ENCODE results near the gene KRTAP16-1.
"Not testable (repeated sequence)": the region's sequence is repeated elsewhere in the genome, so short reads cannot be mapped to it uniquely, and the experiment has no call there.

Gene KRTAP16-1

GRCh38 chr17:41308918-41309359 is at the start of gene KRTAP16-1:
Gene KRTAP16-1 (minus strand): TSS chr17:41309309. CDS start chr17:41309253, 56 bp downstream.
- no peak for DNase-seq (ENCODE audit: low spot score)

- no peak for DNase-seq (ENCODE audit: low spot score)
Observed at GRCh38 chr17:41354536-41354935, 45.4 kb upstream of the KRTAP16-1 start.

GRCh38 chr17:41352597-41353366 is 43.7 kb upstream of the KRTAP16-1 start:
- no peak for DNase-seq (ENCODE audit: low spot score)

DNA sequence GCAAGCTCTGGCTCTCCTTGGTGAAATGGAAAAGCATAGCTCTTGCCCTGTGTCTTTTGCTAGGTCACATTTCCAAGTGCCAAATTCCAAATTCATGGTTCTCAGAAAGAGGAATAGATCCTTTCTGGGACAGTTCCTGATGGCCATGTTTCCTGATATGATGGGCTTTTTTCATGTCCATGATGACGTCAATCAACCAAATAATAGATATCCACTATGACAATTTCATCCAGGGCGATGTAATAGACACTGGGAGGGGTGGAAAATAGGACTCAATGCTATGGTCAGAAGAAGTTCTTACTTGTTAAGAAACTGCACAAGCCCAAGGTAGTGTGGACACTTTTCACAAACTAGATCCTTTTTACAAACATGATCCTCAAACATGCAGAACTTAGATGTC is 42.1 kb upstream of the KRTAP16-1 start:
- DNase-seq (ENCODE audit: low spot score): no peak

DNA sequence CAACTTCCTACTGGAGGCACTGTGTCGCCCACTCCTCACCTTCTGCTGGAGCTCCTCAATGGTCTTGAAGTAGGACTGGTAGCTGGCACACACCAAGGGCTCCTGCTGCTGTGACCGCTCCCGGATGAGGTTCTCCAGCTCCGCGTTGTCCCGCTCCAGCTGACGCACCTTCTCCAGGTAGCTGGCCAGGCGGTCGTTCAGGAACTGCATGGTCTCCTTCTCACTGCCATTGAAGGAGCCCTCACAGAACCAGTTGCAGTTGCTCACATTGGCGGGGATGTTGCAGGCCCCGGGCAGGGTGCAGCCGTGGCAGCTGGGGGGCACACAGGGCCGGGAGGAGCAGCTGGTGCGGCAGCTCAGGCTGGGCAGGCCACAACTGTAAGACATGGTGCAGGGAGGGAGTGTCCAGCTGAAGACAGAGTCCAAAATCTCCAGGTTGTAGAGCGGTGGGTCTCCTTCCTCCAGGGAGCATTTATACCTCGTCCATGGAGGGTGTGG is 41.3 kb upstream of the KRTAP16-1 start, which contains the start of gene KRT33A:
Gene KRT33A, minus strand, starts transcription at position 448 of the 498 bp plus-strand sequence. Its CDS starts 61 bp downstream, at position 387.
- not testable (repeated sequence) for DNase-seq (ENCODE audit: low spot score)

- DNase-seq (ENCODE audit: low spot score): no peak
Observed at GRCh38 chr17:41347869-41348760, 39.0 kb upstream of the KRTAP16-1 start.

GRCh38 chr17:41346421-41346820 is 37.3 kb upstream of the KRTAP16-1 start:
- DNase-seq (ENCODE audit: low spot score): not testable (repeated sequence)

- peak; percentile 28 for DNase-seq (ENCODE audit: low spot score)
Observed at GRCh38 chr17:41345992-41346391, 36.9 kb upstream of the KRTAP16-1 start.

- DNase-seq (ENCODE audit: low spot score): no peak
Observed at GRCh38 chr17:41343029-41343428, 33.9 kb upstream of the KRTAP16-1 start.

DNA sequence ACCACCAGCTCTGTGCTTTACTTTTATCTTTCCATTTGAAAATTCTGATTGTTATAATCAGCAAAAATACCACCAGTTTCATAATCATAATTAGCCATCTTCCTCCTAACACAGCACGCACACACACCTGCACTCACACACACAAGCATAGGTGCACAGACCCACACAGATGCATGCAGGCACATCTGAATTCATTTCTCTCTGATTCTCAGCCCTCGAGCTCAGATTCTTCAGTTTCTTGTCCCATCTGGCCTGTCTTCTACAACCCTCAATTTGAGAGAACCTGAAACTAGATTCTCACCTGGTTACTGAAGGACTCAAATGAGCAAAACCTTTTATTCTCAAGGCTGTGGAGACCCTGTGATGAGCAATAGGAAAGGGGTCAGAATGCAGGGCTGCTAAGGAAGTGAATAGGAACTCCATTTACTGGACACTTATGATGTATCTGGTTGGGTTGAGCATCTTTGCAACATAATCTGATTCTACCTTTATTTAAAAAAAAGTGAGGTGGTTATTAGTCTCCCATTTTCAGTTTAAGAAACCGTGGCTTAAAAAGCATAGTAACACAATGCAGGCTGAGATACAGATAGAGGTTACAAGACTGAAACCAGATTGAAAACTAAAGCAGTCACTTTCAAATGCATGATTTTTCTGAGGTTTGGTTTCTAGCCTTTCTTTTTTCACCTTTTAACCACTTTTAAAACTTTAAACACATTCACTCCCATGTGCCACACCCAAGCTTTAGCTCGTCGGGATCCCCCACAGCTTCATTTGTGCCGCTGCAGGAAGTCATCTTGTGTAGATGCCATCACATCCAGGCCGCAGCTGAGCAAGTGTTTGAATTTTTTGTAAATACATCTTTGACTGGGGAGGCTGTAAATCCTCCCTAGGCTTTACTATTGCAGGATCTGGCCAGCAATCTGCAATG is 32.1 kb upstream of the KRTAP16-1 start:
- no peak for DNase-seq (ENCODE audit: low spot score)

DNA sequence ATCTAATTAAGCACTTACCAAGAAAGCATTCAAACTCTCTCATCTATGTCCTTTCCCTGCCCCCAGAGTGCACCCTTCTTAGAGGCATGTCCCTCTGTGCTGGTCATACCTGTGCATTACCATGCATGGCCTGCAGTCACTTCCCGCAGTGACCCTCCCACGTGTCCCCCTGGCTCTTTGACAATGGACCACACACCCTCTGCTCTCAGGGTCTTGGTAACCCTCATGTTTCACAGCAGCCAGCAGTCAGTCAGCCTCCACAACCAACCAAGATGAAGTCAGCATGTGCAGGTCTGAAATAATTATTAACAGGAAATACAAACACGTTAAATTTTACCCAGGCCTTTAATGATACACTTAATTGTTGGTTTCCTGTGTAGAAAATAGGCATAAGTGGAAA is 31.4 kb upstream of the KRTAP16-1 start:
- no peak for DNase-seq (ENCODE audit: low spot score)

- no peak for DNase-seq (ENCODE audit: low spot score)
Observed at GRCh38 chr17:41339571-41340172, 30.6 kb upstream of the KRTAP16-1 start.

DNA sequence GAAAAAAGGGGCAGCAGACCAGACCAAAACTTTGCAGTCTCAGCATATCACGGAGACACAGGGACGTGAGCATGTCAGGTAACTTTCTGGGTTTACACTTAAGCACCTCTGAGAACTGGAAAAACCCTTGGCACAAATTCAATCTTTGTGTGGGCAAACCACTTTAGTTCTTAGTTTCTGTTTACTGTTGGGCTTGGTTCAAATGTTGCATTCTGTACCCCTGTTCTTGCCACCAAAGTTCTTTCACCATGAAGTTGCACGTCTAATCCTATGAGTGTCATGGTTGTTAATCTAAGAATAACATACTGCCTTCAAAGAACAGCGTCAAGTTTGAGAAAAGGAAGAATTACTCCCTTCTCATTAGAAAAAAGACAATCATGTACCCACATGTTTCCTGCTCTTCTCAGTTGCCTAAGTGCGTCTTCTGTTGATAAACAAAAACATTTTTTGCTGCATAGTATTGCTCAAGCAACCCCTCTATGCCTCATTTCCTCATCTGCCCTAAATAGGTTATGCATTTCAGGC is 29.9 kb upstream of the KRTAP16-1 start:
- no peak for DNase-seq (ENCODE audit: low spot score)

DNA sequence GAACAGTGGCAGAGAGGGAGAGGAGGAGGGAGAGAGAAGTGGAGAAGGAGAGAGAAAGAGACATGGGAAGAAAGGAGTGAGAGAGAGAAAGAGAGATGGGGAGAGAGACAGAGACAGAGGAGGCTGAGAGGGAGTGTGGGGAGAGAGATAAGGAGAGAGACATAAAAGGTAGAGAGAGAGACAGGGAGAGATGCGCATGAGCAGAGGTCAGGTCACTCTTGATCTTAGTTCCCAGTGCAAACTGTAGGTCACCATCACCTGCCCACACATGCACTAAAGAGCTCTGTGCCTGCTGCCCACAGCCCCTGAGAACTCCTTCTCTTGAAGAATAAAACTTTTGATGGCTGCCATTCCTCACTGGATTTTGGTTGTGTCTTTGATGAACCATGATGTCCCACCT is 26.6 kb upstream of the KRTAP16-1 start:
- no peak for DNase-seq (ENCODE audit: low spot score)

DNA sequence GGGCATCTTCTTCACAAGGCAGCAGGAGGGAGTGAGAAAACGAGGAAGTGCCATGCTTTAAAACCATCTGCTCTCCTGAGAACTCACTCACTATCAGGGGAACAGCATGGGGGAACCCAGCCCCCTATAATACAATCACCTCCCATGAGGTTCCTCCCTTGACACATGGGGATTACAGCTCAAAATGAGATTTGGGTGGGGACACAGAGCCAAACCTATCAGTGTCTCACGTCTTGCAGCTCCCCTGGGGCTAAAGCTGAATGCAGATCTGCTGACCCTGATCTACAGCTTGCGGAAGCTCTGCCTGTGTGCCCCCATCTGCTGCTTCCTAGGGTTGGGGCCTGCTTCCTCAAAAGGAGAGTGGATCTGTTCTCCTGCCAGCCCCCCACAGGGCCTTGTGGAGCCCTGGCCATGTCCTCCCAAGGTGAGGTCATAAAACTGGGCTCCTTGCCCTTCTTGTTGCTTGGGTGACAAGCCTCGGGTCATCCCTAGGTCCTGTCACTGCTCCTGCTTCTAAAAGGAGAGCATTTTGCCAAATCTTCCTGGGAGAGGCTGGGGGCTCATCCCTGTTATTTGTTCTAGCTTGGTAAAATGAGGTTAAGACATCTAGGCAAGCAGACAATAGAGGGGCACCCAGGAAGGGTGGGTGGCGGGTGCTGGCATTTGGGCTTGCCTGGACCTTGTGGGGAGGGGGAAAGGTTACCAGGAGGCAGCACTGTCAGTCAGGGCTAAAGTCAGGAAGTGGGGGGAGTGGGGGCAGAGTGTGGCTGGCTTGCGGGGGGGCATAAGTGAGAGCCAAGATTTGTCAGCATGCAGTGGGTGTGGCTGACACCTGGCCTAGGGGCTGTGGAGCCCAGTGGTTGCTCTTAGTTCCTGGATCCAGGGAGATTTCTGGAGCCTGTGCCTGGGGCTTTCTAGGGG is 25.5 kb upstream of the KRTAP16-1 start:
- DNase-seq (ENCODE audit: low spot score): no peak

DNA sequence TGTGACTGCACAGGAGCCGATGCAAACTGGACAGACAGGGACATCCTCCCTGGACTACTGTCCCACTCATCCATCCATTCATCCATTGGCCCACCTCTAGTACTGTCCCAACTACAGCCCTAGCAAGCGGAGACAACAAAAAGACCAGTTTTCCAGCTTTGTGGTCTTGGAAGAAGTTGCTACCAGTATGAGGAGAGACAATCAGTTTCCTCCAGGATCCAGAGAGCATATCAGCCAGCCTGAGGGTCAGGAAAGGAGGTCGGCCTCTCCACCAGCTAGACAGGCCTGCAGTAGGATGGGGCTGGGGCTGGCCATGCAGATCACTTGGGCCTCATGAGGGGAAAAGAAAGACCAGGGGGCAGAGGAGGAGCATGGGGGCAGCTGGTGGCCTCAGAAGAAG is 24.7 kb upstream of the KRTAP16-1 start:
- DNase-seq (ENCODE audit: low spot score): no peak

GRCh38 chr17:41333098-41333497 is 24.0 kb upstream of the KRTAP16-1 start:
- DNase-seq (ENCODE audit: low spot score): no peak

DNA sequence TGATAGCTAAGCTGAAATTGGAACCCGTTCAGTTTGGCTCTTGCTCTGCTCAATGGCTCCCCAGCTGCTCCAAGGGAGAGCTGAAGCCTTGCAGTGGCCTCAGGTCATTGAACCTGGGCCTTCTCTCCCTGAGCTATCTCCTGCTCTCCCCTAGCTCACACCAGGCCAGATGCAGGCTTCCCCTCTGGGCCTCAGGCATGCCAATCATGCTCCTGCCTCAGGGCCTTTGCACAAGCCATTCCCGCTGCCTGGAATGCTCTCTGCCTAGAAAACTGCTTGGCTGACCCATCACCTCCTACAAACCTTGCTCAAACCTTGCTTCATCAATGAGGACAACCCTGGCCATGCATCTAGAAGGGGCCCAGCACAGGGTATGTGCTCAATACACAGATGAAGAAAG is 23.1 kb upstream of the KRTAP16-1 start:
- DNase-seq (ENCODE audit: low spot score): no peak

GRCh38 chr17:41331606-41332005 is 22.5 kb upstream of the KRTAP16-1 start:
- DNase-seq (ENCODE audit: low spot score): no peak

Measured in COLO829 (cell line).